Uterus (tissue), 4 donors: ENCODE measurements around the gene MAN2B2. TPM values are rescaled to one million over a fixed set of nuclear protein-coding genes. Genes with fewer than 3 reads are reported as not detected.
"Not testable (repeated sequence)": the region's sequence is repeated elsewhere in the genome, so short reads cannot be mapped to it uniquely, and the experiment has no call there.

Experiments used
- DNase-seq, 2 donors: peaks; one replicate each; pipeline ENCODE4 v3.0.0-alpha.2; 2019 to 2020
- H3K27ac ChIP-seq, 2 donors: fragments of 200-600 bp; sonication (generic); 1 replicate in 1 of 2; 2 replicates in 1 of 2; pipeline ENCODE4 v1.5.1; 2016 to 2018
- H3K27me3 ChIP-seq, 2 donors: fragments of 200-600 bp; sonication (generic); one replicate each; pipeline ENCODE4 v1.5.1; 2018 to 2019; ENCODE audit warnings: control low read depth in 1 of 2
- H3K36me3 ChIP-seq, 2 donors: fragments of 200-600 bp; sonication (generic); one replicate each; pipeline ENCODE4 v1.5.1; 2019; ENCODE audit warnings: control low read depth in 1 of 2
- H3K4me1 ChIP-seq, 2 donors: fragments of 200-600 bp; sonication (generic); one replicate each; pipeline ENCODE4 v1.5.1; 2018 to 2019; ENCODE audit warnings: control low read depth in 1 of 2
- H3K4me3 ChIP-seq, 2 donors: fragments of 200-600 bp; sonication (generic); 1 replicate in 1 of 2; 2 replicates in 1 of 2; pipeline ENCODE4 v1.5.1; 2018 to 2019; ENCODE audit warnings: mild to moderate bottlenecking in 1 of 2
- H3K9me3 ChIP-seq, 2 donors: fragments of 200-600 bp; sonication (generic); one replicate each; pipeline ENCODE4 v1.5.1; 2019; ENCODE audit warnings: control low read depth in 1 of 2
- POLR2A ChIP-seq, 2 donors: fragments of 450-650 bp; IDR thresholded peaks; one replicate each; pipeline ENCODE4 v1.6.1; 2016; ENCODE audit warnings: antibody characterized with exemption in 2 of 2, mild to moderate bottlenecking in 1 of 2, moderate library complexity in 1 of 2
- intact Hi-C: fragments of 100-400 bp; cut with DNase I; formaldehyde crosslinking; loops from one replicate; pipeline ENCODE4 v1.15.1; 2023; ENCODE audit warnings: low total_unique reads
- total RNA-seq, 4 donors: library from RNA; depleted of rRNA in 3 of 4; stranded (reverse); fragments of >200 nt in 3 of 4; gene quantifications; one replicate each; pipeline versions ENCODE4 v1.1.0 to v1.2.4, GENCODE V29; 2014 to 2023
- TF ChIP-seq, protein P1 (sequence below), 4 experiments: fragments of 200-600 bp in 2 of 4; fragments of 450-650 bp in 2 of 4; sonication (generic) in 2 of 4; IDR thresholded peaks; one replicate each; pipeline ENCODE4 v1.5.1; 2016 to 2019; ENCODE audit warnings: antibody characterized with exemption in 4 of 4, mild to moderate bottlenecking in 2 of 4, moderate library complexity in 1 of 4
- donor health status: DM: yes; HTN: yes; CAD: no.

The MAN2B2 gene
- total RNA-seq, 4 donors from 2014 or later, result 14.8 to 30.8 (median 19.2) TPM

DNA sequence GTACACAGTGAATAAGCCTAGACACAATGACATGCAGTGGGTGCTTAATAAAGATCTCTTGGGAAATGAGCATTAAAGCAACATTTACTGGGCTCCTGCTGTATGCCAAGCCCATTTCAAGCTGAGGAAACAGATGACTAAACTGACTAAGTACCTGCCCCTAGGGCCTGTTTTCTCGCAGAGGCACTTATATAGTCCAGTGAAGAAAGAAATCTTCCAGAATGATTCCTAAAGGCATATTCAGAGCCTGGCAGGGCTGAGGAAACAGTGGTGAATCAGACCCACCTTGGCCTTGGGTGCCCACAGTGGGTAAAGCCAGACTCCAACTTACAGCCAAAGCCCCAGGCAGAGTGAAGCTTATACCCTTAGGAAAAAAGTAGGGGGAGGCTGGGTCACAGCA, 96.7 kb downstream of the MAN2B2 start:
- TF ChIP-seq POLR2A (IDR thresholded peaks at IDR 0.05), result no peak
- TF ChIP-seq, protein P1, sequence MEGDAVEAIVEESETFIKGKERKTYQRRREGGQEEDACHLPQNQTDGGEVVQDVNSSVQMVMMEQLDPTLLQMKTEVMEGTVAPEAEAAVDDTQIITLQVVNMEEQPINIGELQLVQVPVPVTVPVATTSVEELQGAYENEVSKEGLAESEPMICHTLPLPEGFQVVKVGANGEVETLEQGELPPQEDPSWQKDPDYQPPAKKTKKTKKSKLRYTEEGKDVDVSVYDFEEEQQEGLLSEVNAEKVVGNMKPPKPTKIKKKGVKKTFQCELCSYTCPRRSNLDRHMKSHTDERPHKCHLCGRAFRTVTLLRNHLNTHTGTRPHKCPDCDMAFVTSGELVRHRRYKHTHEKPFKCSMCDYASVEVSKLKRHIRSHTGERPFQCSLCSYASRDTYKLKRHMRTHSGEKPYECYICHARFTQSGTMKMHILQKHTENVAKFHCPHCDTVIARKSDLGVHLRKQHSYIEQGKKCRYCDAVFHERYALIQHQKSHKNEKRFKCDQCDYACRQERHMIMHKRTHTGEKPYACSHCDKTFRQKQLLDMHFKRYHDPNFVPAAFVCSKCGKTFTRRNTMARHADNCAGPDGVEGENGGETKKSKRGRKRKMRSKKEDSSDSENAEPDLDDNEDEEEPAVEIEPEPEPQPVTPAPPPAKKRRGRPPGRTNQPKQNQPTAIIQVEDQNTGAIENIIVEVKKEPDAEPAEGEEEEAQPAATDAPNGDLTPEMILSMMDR (IDR thresholded peaks at IDR 0.05), result no peak

GRCh38 chr4:6672131-6672530, 97.1 kb downstream of the MAN2B2 start:
- Histone ChIP-seq H3K27ac (no peak overlapping the region), H3K36me3 (no peaks in the 10 kb centered on the region), H3K4me1 (peaks cover 13 to 18% of the 10 kb centered on the region in 2 donors), H3K4me3 (no peak overlapping the region), H3K27me3 (no peaks in the 10 kb centered on the region), H3K9me3 (no peaks in the 10 kb centered on the region)
- intact Hi-C loops, result no loop called here
- no peak for TF ChIP-seq POLR2A (IDR thresholded peaks at IDR 0.05)
- TF ChIP-seq, protein P1 (IDR thresholded peaks at IDR 0.05), result no peak
- DNase-seq, result no peak

More for the DNA sequence above, 96.7 kb downstream of the MAN2B2 start:
- DNase-seq, result no peak
- H3K9me3 ChIP-seq, result no peaks in the 10 kb centered on the region
- H3K27me3 ChIP-seq, result no peaks in the 10 kb centered on the region
- H3K27ac ChIP-seq, result no peak overlapping the region
- H3K4me3 ChIP-seq, result no peak overlapping the region
- intact Hi-C loops, result no loop called here
- H3K4me1 ChIP-seq, result peaks cover 8 to 14% of the 10 kb centered on the region in 2 donors
- no peaks in the 10 kb centered on the region for H3K36me3 ChIP-seq

DNA sequence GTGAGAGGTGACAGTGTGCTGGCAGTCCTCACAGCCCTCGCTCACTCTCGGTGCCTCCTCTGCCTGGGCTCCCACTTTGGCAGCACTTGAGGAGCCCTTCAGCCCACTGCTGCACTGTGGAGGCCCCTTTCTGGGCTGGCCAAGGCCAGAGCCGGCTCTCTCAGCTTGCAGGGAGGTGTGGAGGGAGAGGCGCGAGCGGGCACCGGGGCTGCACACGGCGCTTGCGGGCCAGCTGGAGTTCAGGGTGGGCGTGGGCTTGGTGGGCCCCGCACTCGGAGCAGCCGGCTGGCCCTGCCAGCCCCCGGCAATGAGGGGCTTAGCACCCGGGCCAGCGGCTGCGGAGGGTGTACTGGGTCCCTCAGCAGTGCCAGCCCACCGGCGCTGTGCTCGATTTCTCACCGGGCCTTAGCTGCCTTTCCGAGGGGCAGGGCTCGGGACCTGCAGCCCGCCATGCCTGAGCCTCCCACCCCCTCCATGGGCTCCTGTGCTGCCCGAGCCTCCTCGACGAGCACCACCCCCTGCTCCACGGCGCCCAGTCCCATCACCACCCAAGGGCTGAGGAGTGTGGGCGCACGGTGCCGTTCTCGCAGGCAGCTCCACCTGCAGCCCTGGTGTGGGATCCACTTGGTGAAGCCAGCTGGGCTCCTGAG, 97.7 kb downstream of the MAN2B2 start:
- intact Hi-C loops, H3K27me3 ChIP-seq, H3K36me3 ChIP-seq, DNase-seq, H3K4me3 ChIP-seq, H3K9me3 ChIP-seq: not testable (repeated sequence)
- H3K27ac ChIP-seq, result peak overlapping the region in 1 of 2 donors; percentile 88
- peaks cover 13 to 18% of the 10 kb centered on the region in 2 donors for H3K4me1 ChIP-seq

Other genes with a start within 250 kb of the MAN2B2 start
- gene PPP2R2C, start 102.6 kb upstream of the MAN2B2 start, total RNA-seq, result 10 to 100 TPM in 3 of 4 donors, 1 to 10 TPM in 1; 2.9 to 49.1 (median 27.3) TPM
- gene MRFAP1, start 65.5 kb downstream of the MAN2B2 start, total RNA-seq, result 100 to 1,000 TPM in 3 of 4 donors, 10 to 100 TPM in 1; 29.2 to 263 (median 174) TPM
- 1 to 10 TPM in 1 of 4 donors, under 1 TPM in 1, not detected in 2; 0.26 to 1.3 TPM for gene S100P, start 118.7 kb downstream of the MAN2B2 start, total RNA-seq
- gene MRFAP1L1, start 134.7 kb downstream of the MAN2B2 start, total RNA-seq, result 10 to 100 TPM; 56.9 to 99.9 (median 71.7) TPM
- 10 to 100 TPM in 2 of 4 donors, 1 to 10 TPM in 2; 8.5 to 26.6 (median 11.7) TPM for gene BLOC1S4, start 141.0 kb downstream of the MAN2B2 start, total RNA-seq
- 10 to 100 TPM; 13.8 to 78.8 (median 43.4) TPM for gene KIAA0232, start 207.5 kb downstream of the MAN2B2 start, total RNA-seq